HepG2 (cell line): ENCODE data around the gene GRID1. TPM values are rescaled to one million over a fixed set of nuclear protein-coding genes. Genes with fewer than 3 reads are reported as not detected.

Experiments
- ATAC-seq: fragments of 200-7000 bp; cut with Tn5 transposase; 3 replicates; pipeline ENCODE4 v1.9.1; 2020; ENCODE audit warnings: mild to moderate bottlenecking, moderate library complexity
- BruUV-seq: library from RNA; stranded (reverse); fragments of 400-500 nt; replicated peaks from 2 replicates; lab custom pipeline; 2021; lab: Mats Ljungman, UMichigan
- CTCF ChIA-PET: fragments of 300-600 bp; formaldehyde crosslinking; extraction: SDS; loops from one replicate; lab custom pipeline; 2021; ENCODE audit warnings: low total read pairs, inconsistent platforms, low intra/inter-chr PET ratio; lab: Yijun Ruan, JAX
- POLR2A ChIA-PET: fragments of 350-600 bp; sonication (Branson Sonifier 250); formaldehyde crosslinking; loops from one replicate; lab custom pipeline; 2020; ENCODE audit warnings: antibody characterized with exemption, inconsistent platforms; lab: Yijun Ruan, JAX
- DNase-seq: peaks from one replicate; pipeline ENCODE4 v3.0.0-alpha.2; 2015; ENCODE audit warnings: low spot score
- FAIRE-seq: peaks from 3 replicates; lab custom pipeline; 2011; peaks lifted over from hg19 to GRCh38; lab: Jason Lieb, UNC
- H2AFZ ChIP-seq: one replicate; pipeline ENCODE4 v1.6.1; 2011; ENCODE audit warnings: low read length, inconsistent platforms
- H3K27ac ChIP-seq: fragments of 300-600 bp; 3 replicates; pipeline ENCODE4 v1.8.0; 2011; ENCODE audit warnings: mixed run types, mild to moderate bottlenecking, mixed read lengths, low read length, inconsistent platforms; ENCODE audit not compliant: insufficient read depth; ENCODE audit errors: extremely low read length
- H3K27me3 ChIP-seq, 2 experiments: fragments of 200-600 bp in 1 of 2; 2 replicates in 1 of 2; 3 replicates in 1 of 2; pipeline versions ENCODE4 v1.6.0 to v1.8.0; 2011; ENCODE audit warnings: low read length in 2 of 2, mild to moderate bottlenecking in 2 of 2, moderate library complexity in 2 of 2, inconsistent platforms in 1 of 2; ENCODE audit not compliant: insufficient read depth in 2 of 2, control insufficient read depth in 1 of 2
- H3K36me3 ChIP-seq, 2 experiments: fragments of 200-600 bp in 1 of 2; replicated peaks in 1 of 2; 2 replicates in 1 of 2; 3 replicates in 1 of 2; pipeline versions ENCODE4 v1.5.1 to v1.8.0; 2011; ENCODE audit warnings: low read length in 2 of 2, inconsistent platforms in 1 of 2; ENCODE audit not compliant: insufficient read depth in 2 of 2, control insufficient read depth in 1 of 2
- H3K4me1 ChIP-seq: 2 replicates; pipeline ENCODE4 v1.5.1; 2012; ENCODE audit warnings: low read length, inconsistent platforms; ENCODE audit not compliant: insufficient read depth
- H3K4me2 ChIP-seq: 2 replicates; pipeline ENCODE4 v1.6.0; 2011; ENCODE audit warnings: low read depth, low read length, inconsistent platforms
- H3K4me3 ChIP-seq, 3 experiments: fragments of 200-600 bp in 1 of 3; sonication (generic), shearing (Covaris generic) in 1 of 3; replicated peaks in 1 of 3; 2 replicates each; pipeline ENCODE4 v1.5.1; 2011 to 2016; ENCODE audit warnings: low read length in 3 of 3, inconsistent platforms in 2 of 3, low read depth in 2 of 3, mild to moderate bottlenecking in 2 of 3, control low read depth in 1 of 3, mixed read lengths in 1 of 3; ENCODE audit not compliant: insufficient read depth in 1 of 3
- H3K79me2 ChIP-seq: one replicate; pipeline ENCODE4 v1.6.1; 2011; ENCODE audit warnings: low read length, inconsistent platforms; ENCODE audit not compliant: insufficient read depth
- H3K9ac ChIP-seq: 2 replicates; pipeline ENCODE4 v1.6.0; 2011; ENCODE audit warnings: mild to moderate bottlenecking, low read depth, low read length, inconsistent platforms; ENCODE audit not compliant: insufficient read depth
- H3K9me3 ChIP-seq: 2 replicates; pipeline ENCODE4 v1.5.1; 2012; ENCODE audit warnings: mild to moderate bottlenecking, low read length
- H4K20me1 ChIP-seq: 2 replicates; pipeline ENCODE4 v1.6.0; 2011; ENCODE audit warnings: inconsistent platforms, mild to moderate bottlenecking, low read length, moderate library complexity; ENCODE audit not compliant: insufficient read depth
- HHEX ChIP-seq: IDR thresholded peaks from 2 replicates; pipeline ENCODE4 v1.6.1; 2016; ENCODE audit warnings: control low read depth
- HNRNPLL ChIP-seq: fragments of 200-400 bp; formaldehyde crosslinking; IDR thresholded peaks from 2 replicates; pipeline ENCODE4 v1.6.1; 2017; ENCODE audit warnings: mild to moderate bottlenecking, low read depth, low read length; ENCODE audit not compliant: poor library complexity, severe bottlenecking
- MXI1 ChIP-seq: IDR thresholded peaks from 3 replicates; pipeline ENCODE4 v1.6.1; 2012; ENCODE audit warnings: low read depth, low read length, inconsistent platforms, borderline replicate concordance
- NCOA5 ChIP-seq: sonication (generic); formaldehyde crosslinking; IDR thresholded peaks from 2 replicates; pipeline ENCODE4 v1.4.0; 2020; ENCODE audit warnings: missing genetic modification reagents
- RFX5 ChIP-seq: IDR thresholded peaks from 2 replicates; pipeline ENCODE4 v1.6.1; 2011; ENCODE audit warnings: low read depth, low read length, improper control_type of control experiment
- SIX1 ChIP-seq: sonication (generic); formaldehyde crosslinking; IDR thresholded peaks from 2 replicates; pipeline ENCODE4 v1.4.0; 2020; ENCODE audit warnings: missing genetic modification reagents, borderline replicate concordance
- SMAD1 ChIP-seq: sonication (generic); formaldehyde crosslinking; IDR thresholded peaks from 2 replicates; pipeline ENCODE4 v1.4.0; 2020; ENCODE audit warnings: missing genetic modification reagents, low read depth, mild to moderate bottlenecking, borderline replicate concordance
- ZEB1 ChIP-seq: IDR thresholded peaks from 2 replicates; pipeline ENCODE4 v1.6.1; 2012; ENCODE audit warnings: mild to moderate bottlenecking, low read depth, inconsistent platforms; ENCODE audit not compliant: insufficient replicate concordance
- ZMAT3 ChIP-seq: sonication (generic); formaldehyde crosslinking; conservative IDR thresholded peaks from 2 replicates; pipeline ENCODE4 v1.7.0; 2021; ENCODE audit warnings: missing genetic modification reagents
- ZNF224 ChIP-seq: sonication (generic); formaldehyde crosslinking; IDR thresholded peaks from 2 replicates; pipeline ENCODE4 v1.5.0; 2020; ENCODE audit warnings: mild to moderate bottlenecking, missing genetic modification reagents
- ZNF333 ChIP-seq: sonication (generic); formaldehyde crosslinking; IDR thresholded peaks from 2 replicates; pipeline ENCODE4 v1.4.0; 2020; ENCODE audit warnings: mild to moderate bottlenecking, missing genetic modification reagents, borderline replicate concordance
- ZNF34 ChIP-seq: sonication (generic); formaldehyde crosslinking; IDR thresholded peaks from 2 replicates; pipeline ENCODE4 v1.4.0; 2020; ENCODE audit warnings: mild to moderate bottlenecking, missing genetic modification reagents, borderline replicate concordance
- WGBS: methylation state at CpG from one replicate; pipeline ENCODE4 v1.1.6; 2017; ENCODE audit warnings: low lambda C conversion rate; 5-methylcytosine and 5-hydroxymethylcytosine counted together
- in situ Hi-C: cut with HindIII; loops from 2 replicates; pipeline ENCODE4 v1.10.0; 2017; ENCODE audit warnings: low pct_unique_long_range_greater_than_20kb; ENCODE audit not compliant: extremely low pct_ligation_motif_present
- intact Hi-C: fragments of 100-400 bp; cut with micrococcal nuclease; formaldehyde crosslinking; loops from one replicate; pipeline ENCODE4 v1.10.0; 2022; ENCODE audit not compliant: unreplicated experiment
- polyA plus RNA-seq, 8 experiments: library from polyadenylated mRNA; depleted of rRNA in 3 of 8; stranded (reverse) in 7 of 8; unstranded in 1 of 8; fragments of >200 nt; fragmentation: Illumina TruSeq in 4 of 8; extraction: Trizol in 4 of 8; gene quantifications; 2 replicates each; pipeline versions ENCODE4 v1.2.1 to v1.2.3, GENCODE V29; 2011 to 2016; ENCODE audit warnings: low read depth in 4 of 8, missing spikeins in 1 of 8, mixed read lengths in 1 of 8; ENCODE audit not compliant: insufficient read depth in 1 of 8
- total RNA-seq, 5 experiments: library from RNA; depleted of rRNA; stranded (reverse); fragments of >200 nt; fragmentation: Illumina TruSeq; extraction: Trizol; gene quantifications; 2 replicates each; pipeline ENCODE4 v1.2.3, GENCODE V29; 2016; ENCODE audit warnings: low read depth in 1 of 5
- TF ChIP-seq, protein P1 (sequence below): sonication (generic); formaldehyde crosslinking; IDR thresholded peaks from 2 replicates; pipeline ENCODE4 v1.4.0; 2020; ENCODE audit warnings: mild to moderate bottlenecking, missing genetic modification reagents
- TF ChIP-seq, protein P2 (sequence below): IDR thresholded peaks from 2 replicates; pipeline ENCODE4 v1.6.1; 2016; ENCODE audit warnings: missing compliant biosample characterization, missing genetic modification reagents, borderline replicate concordance

The GRID1 gene
- total and polyA plus RNA-seq, 2 of the 13 experiments (the other 11 are each of a cell fraction or from before 2014, with no cell fraction given), result 0.05 TPM; not detected in 1

DNA sequence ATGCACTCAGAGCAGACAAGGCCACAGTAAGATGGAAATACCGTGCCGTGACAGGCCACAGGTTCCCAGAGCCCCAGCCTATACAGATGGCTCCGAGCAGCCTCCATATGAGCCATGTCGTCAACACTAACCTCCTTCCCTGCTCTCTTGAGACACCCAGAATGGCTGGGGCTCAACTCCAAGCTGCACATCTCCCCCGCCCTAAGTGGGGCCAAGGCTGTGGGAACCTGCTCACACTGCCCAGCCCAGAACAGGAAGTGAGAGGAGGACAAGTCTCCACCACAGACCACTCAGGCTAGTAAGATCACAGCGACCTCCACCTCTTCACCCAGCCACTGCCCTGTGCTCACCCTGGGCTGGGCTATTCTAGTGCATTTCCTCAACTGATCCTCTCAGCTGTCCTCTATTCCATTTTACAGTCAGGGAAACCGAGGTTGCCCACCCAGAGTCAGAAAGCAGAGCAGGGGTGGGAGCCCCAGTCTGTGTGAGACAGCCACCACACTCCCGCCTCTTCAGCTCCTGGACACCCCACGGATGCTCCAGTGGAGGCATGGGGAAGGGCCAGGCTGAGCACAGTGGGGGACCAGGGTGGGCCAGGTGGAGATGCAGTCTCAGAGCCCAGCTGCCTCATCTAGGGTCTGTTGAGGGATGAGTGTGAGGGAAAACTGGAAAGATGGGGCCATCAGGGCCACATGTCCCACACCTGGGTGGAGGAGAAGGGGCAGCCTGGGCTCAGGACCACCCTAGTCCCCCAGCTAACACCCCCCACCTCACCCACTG is 11.6 kb downstream of the GRID1 start (continued):
- TF ChIP-seq, protein P1, sequence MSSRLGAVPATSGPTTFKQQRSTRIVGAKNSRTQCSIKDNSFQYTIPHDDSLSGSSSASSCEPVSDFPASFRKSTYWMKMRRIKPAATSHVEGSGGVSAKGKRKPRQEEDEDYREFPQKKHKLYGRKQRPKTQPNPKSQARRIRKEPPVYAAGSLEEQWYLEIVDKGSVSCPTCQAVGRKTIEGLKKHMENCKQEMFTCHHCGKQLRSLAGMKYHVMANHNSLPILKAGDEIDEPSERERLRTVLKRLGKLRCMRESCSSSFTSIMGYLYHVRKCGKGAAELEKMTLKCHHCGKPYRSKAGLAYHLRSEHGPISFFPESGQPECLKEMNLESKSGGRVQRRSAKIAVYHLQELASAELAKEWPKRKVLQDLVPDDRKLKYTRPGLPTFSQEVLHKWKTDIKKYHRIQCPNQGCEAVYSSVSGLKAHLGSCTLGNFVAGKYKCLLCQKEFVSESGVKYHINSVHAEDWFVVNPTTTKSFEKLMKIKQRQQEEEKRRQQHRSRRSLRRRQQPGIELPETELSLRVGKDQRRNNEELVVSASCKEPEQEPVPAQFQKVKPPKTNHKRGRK, result no peak
- TF ChIP-seq SIX1 (CRISPR knock-in tag) (no peak), SMAD1 (CRISPR knock-in tag) (no peak)

DNA sequence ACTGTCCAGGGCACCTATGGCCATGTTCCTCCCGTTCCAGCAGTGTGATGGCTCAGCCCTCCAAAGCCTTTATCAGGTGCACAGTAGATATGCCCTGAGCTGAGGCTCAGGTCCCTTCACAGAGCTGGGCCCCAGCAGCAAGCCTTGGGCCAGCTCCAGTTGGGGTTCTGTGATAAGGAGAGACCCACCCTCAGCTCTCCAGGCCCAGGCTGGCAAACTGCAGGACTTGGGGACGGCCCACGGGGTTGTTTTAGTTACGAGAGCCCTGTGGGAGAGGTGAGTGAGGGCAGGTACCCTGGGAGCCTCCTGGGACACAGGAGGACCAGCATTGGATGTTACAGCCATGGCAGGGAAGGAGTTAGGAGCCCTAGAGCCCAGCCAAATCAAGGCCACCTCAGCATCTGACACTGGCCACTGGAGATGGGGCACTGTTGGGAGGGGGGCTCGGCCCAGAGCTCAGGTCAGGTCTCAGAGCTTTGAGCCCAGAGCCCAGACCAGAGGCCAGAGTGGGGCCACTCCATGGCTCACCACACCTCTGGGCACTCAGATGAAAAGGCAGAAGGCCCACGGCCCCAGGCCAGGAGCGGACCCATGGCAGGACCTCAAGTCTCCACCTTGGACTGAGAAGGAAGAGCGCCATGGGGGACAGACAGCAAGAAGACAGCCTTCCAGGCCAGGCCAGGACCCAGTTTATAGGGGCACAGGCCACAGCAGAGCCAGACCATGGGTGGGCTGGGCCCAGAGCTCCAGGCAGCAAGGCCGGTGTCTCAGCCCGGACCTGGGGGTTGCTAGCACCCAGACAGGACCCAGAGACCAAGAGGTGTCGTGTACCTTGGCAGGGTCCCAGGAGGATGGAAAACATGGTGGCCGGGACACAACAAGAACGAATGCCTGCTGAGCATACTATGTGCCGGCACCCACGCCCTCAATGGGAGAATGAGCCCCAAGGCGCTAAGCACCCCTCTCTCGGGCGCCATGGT is 12.8 kb downstream of the GRID1 start:
- in situ Hi-C loops, result no loop called here

More for the DNA sequence above, 12.8 kb downstream of the GRID1 start:
- intact Hi-C loops, result no loop called here
- no peak for DNase-seq
- H3K27ac ChIP-seq, result no peak overlapping the region
- no TSS peak for BruUV-seq
- no peaks in the 10 kb centered on the region for H3K36me3 ChIP-seq
- H3K27me3 ChIP-seq, result peaks cover 7 to 35% of the 10 kb centered on the region in 2 experiments; a peak in 2 of 5 replicates
- CTCF ChIA-PET, result no interaction called here
- H2AFZ ChIP-seq, result no peak overlapping the region
- POLR2A ChIA-PET, result no interaction called here
- 0% methylated on average over 4 of the region's 18 CpGs for WGBS
- H3K9me3 ChIP-seq, result no peaks in the 10 kb centered on the region
- H3K4me1 ChIP-seq, result no peaks in the 10 kb centered on the region
- H3K9ac ChIP-seq, result no peak overlapping the region
- no peak for TF ChIP-seq ZMAT3 (CRISPR knock-in tag)
- TF ChIP-seq, protein P2, sequence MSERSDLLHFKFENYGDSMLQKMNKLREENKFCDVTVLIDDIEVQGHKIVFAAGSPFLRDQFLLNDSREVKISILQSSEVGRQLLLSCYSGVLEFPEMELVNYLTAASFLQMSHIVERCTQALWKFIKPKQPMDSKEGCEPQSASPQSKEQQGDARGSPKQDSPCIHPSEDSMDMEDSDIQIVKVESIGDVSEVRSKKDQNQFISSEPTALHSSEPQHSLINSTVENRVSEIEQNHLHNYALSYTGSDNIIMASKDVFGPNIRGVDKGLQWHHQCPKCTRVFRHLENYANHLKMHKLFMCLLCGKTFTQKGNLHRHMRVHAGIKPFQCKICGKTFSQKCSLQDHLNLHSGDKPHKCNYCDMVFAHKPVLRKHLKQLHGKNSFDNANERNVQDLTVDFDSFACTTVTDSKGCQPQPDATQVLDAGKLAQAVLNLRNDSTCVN, result no peak
- TF ChIP-seq HHEX (CRISPR knock-in tag), result no peak
- TF ChIP-seq ZNF34 (CRISPR knock-in tag), result no peak
- TF ChIP-seq MXI1, result no peak
- no peak for TF ChIP-seq NCOA5 (CRISPR knock-in tag)
- no peak for TF ChIP-seq ZNF224 (CRISPR knock-in tag)
- TF ChIP-seq RFX5, result no peak
- TF ChIP-seq ZEB1, result no peak
- TF ChIP-seq HNRNPLL, result no peak
- TF ChIP-seq ZNF333 (CRISPR knock-in tag), result no peak
- TF ChIP-seq, all 625 proteins: peak for 0
- FAIRE-seq (no peak), ATAC-seq (no peak)
- Histone ChIP-seq H4K20me1 (peaks cover 3% of the 10 kb centered on the region; the same call in 1 of the 2 replicates), H3K79me2 (no peaks in the 10 kb centered on the region), H3K4me2 (no peak overlapping the region), H3K4me3 (no peak overlapping the region)
